ENCODE results near the gene ZNF446. TPM values are rescaled to one million over a fixed set of nuclear protein-coding genes. Genes with fewer than 3 reads are reported as not detected.
"Not testable (repeated sequence)": the region's sequence is repeated elsewhere in the genome, so short reads cannot be mapped to it uniquely, and the experiment has no call there.

The ZNF446 gene
- total and polyA plus RNA-seq, 2 donors (not counting 1 experiment from before 2014, with no cell fraction given) = 2.4 to 9.4 TPM

DNA sequence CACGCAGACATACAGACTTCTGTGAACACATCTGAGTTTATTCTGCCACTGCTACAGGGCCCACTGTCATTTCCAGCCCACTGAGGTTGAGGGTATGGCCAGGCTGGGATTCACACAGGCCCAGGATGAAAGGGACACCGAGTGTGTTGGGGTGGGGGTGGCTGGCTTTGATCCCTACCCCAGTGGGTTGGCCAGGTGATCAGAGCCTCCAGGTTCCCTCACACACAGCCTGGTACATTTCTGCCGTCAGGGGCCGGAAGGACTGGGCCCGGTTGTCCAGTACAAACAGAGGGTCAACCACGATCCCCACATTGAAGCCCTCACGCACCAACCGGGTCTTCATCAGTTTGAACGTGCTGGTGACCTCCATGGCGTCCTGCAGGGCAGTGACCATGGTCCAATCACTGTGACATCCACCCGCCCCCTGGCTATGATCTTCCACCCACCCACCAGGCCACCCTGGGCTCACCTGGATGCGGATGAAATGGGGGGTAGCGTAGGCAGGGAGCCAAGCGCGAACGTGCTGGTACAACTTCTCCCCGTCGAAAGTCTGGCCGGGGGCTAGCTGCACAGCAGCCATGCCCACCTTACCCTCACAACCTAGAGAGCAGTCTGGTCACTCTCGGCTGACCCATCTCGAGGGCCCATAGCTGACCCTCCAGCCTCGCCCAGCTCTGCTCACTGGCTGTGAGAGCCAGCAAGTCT is 22.3 kb downstream of the ZNF446 start:
- Histone ChIP-seq H3K27ac (ENCODE audit: insufficient read depth, low read length) (no peak overlapping the region), H3K36me3 (ENCODE audit: control insufficient read depth, insufficient read depth, low read length) (no peaks in the 10 kb centered on the region), H3K9ac (ENCODE audit: insufficient read depth, low read length) (no peak overlapping the region), H4K20me1 (ENCODE audit: control insufficient read depth, extremely low read depth, insufficient read depth, low read length) (no peaks in the 10 kb centered on the region), H3K27me3 (ENCODE audit: control insufficient read depth, insufficient read depth, low read length) (no peaks in the 10 kb centered on the region), H3K4me2 (ENCODE audit: extremely low read depth, insufficient read depth, low read length) (peak overlapping the region; percentile 78), H2AFZ (ENCODE audit: low read length) (peak overlapping the region; percentile 83), H3K79me2 (ENCODE audit: control insufficient read depth, insufficient read depth, low read length) (no peaks in the 10 kb centered on the region), H3K9me3 (ENCODE audit: control insufficient read depth, insufficient read depth, low read depth, low read length) (no peaks in the 10 kb centered on the region), H3K4me3 (replicated peaks in 1 of 4; ENCODE audit: control extremely low read depth in 1 of 4, insufficient read depth in 1 of 4, low read depth in 3 of 4, low read length in 4 of 4) (peak overlapping the region; percentile 28 to 69 (median 46)), H3K4me1 (ENCODE audit: control insufficient read depth, extremely low read depth, insufficient read depth, low read length) (peaks cover 5% of the 10 kb centered on the region)
- no peak for TF ChIP-seq EZH2 (IDR thresholded peaks at IDR 0.05; ENCODE audit: low read length, missing control alignments)
- TF ChIP-seq, protein P1, sequence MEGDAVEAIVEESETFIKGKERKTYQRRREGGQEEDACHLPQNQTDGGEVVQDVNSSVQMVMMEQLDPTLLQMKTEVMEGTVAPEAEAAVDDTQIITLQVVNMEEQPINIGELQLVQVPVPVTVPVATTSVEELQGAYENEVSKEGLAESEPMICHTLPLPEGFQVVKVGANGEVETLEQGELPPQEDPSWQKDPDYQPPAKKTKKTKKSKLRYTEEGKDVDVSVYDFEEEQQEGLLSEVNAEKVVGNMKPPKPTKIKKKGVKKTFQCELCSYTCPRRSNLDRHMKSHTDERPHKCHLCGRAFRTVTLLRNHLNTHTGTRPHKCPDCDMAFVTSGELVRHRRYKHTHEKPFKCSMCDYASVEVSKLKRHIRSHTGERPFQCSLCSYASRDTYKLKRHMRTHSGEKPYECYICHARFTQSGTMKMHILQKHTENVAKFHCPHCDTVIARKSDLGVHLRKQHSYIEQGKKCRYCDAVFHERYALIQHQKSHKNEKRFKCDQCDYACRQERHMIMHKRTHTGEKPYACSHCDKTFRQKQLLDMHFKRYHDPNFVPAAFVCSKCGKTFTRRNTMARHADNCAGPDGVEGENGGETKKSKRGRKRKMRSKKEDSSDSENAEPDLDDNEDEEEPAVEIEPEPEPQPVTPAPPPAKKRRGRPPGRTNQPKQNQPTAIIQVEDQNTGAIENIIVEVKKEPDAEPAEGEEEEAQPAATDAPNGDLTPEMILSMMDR (conservative IDR thresholded peaks at IDR 0.05 in 1 of 2, IDR thresholded peaks at IDR 0.05 in 1 of 2; ENCODE audit: low read depth in 1 of 2, low read length in 2 of 2) = no peak
- no peak for DNase-seq (ENCODE audit: low read depth in 2 of 2)

DNA sequence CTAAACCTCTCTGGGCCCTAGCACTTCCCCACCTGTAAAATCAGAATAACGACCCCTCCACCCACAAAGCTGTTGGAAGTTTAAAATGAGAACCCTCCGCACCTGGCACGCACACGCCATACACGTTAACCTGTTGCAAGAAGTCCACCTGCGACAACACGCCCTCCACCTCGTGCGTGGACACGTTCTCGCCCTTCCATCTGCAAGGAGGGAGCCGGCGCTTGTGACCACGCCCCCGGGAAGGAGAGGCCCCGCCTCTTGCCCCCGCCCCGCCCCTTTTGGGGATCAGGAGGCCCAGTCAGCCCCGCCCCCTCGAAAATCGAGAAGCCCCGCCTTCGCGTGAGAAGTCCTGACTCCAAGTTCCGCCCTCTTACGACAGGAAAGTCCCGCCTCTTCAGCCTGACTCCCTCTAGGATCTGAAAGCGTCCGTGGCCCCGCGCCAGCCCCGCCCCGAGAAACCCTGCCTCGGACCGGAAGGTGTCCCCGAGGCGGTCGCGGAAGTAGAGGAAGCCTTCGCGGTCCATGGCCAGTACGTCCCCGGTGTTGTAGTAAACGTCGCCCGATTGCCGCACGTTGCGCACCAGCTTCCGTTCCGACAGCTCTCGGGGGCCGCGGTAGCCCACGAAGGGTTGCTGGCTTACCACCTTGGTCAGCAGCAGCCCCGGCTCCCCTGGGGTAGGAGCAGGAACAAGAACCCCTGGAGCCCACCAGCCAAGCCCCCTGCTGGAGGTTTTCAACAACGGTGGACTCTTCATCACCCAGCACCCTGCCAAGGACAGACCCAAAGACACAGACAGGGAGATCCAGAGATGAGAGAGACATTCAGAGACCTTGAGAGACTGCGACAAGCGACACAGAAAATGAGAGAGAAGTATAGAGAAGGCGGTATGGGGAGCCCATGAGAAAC is 23.1 kb downstream of the ZNF446 start:
- H3K27me3 ChIP-seq (ENCODE audit: control insufficient read depth, insufficient read depth, low read length) = no peaks in the 10 kb centered on the region
- peak; percentile 97 to 99 for DNase-seq (ENCODE audit: low read depth in 2 of 2)
- no peaks in the 10 kb centered on the region for H4K20me1 ChIP-seq (ENCODE audit: control insufficient read depth, extremely low read depth, insufficient read depth, low read length)
- peak overlapping the region; percentile 69 to 82 (median 77) for H3K4me3 ChIP-seq (replicated peaks in 1 of 4; ENCODE audit: control extremely low read depth in 1 of 4, insufficient read depth in 1 of 4, low read depth in 3 of 4, low read length in 4 of 4)
- H3K4me1 ChIP-seq (ENCODE audit: control insufficient read depth, extremely low read depth, insufficient read depth, low read length) = peaks cover 5% of the 10 kb centered on the region
- no peak for TF ChIP-seq EZH2 (IDR thresholded peaks at IDR 0.05; ENCODE audit: low read length, missing control alignments)
- TF ChIP-seq, protein P1 (conservative IDR thresholded peaks at IDR 0.05 in 1 of 2, IDR thresholded peaks at IDR 0.05 in 1 of 2; ENCODE audit: low read depth in 1 of 2, low read length in 2 of 2) = peak; percentile 43 to 47
- peak overlapping the region; percentile 100 for H3K4me2 ChIP-seq (ENCODE audit: extremely low read depth, insufficient read depth, low read length)
- H3K27ac ChIP-seq (ENCODE audit: insufficient read depth, low read length) = peak overlapping the region; percentile 72
- H3K36me3 ChIP-seq (ENCODE audit: control insufficient read depth, insufficient read depth, low read length) = no peaks in the 10 kb centered on the region
- no peaks in the 10 kb centered on the region for H3K79me2 ChIP-seq (ENCODE audit: control insufficient read depth, insufficient read depth, low read length)
- peak overlapping the region; percentile 53 for H3K9ac ChIP-seq (ENCODE audit: insufficient read depth, low read length)
- H2AFZ ChIP-seq (ENCODE audit: low read length) = peak overlapping the region; percentile 96
- no peaks in the 10 kb centered on the region for H3K9me3 ChIP-seq (ENCODE audit: control insufficient read depth, insufficient read depth, low read depth, low read length)

DNA sequence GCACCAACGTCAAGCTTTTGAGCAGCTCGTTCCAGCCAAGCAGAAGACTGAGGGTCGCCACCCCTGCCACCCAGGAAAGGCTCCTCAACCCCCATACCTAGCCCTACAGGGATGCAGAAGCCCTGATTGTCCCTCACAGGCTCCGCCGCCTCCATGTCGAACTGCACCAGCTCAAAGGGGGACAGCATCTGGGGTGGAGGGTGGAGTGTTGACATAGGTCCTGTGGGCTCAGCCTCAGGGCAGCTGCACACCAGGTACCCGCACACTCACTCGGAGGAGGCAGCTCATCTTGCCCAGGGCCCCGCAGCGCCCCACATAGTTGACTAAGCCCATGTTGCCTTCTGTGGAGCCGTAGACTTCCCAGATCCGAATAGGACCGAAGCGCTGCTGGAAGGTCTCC is 24.1 kb downstream of the ZNF446 start:
- no peak for DNase-seq (ENCODE audit: low read depth in 2 of 2)
- no peaks in the 10 kb centered on the region for H3K79me2 ChIP-seq (ENCODE audit: control insufficient read depth, insufficient read depth, low read length)
- no peaks in the 10 kb centered on the region for H3K36me3 ChIP-seq (ENCODE audit: control insufficient read depth, insufficient read depth, low read length)
- H3K27ac ChIP-seq (ENCODE audit: insufficient read depth, low read length) = no peak overlapping the region
- H3K9me3 ChIP-seq (ENCODE audit: control insufficient read depth, insufficient read depth, low read depth, low read length) = no peaks in the 10 kb centered on the region
- H3K27me3 ChIP-seq (ENCODE audit: control insufficient read depth, insufficient read depth, low read length) = no peaks in the 10 kb centered on the region
- peak overlapping the region in 2 of 4 experiments; percentile 69 to 82 for H3K4me3 ChIP-seq (replicated peaks in 1 of 4; ENCODE audit: control extremely low read depth in 1 of 4, insufficient read depth in 1 of 4, low read depth in 3 of 4, low read length in 4 of 4)
- no peaks in the 10 kb centered on the region for H4K20me1 ChIP-seq (ENCODE audit: control insufficient read depth, extremely low read depth, insufficient read depth, low read length)
- H2AFZ ChIP-seq (ENCODE audit: low read length) = no peak overlapping the region
- H3K4me1 ChIP-seq (ENCODE audit: control insufficient read depth, extremely low read depth, insufficient read depth, low read length) = peaks cover 5% of the 10 kb centered on the region
- H3K4me2 ChIP-seq (ENCODE audit: extremely low read depth, insufficient read depth, low read length) = peak overlapping the region; percentile 100
- no peak overlapping the region for H3K9ac ChIP-seq (ENCODE audit: insufficient read depth, low read length)
- TF ChIP-seq EZH2 (IDR thresholded peaks at IDR 0.05; ENCODE audit: low read length, missing control alignments) = no peak
- TF ChIP-seq, protein P1 (conservative IDR thresholded peaks at IDR 0.05 in 1 of 2, IDR thresholded peaks at IDR 0.05 in 1 of 2; ENCODE audit: low read depth in 1 of 2, low read length in 2 of 2) = no peak

DNA sequence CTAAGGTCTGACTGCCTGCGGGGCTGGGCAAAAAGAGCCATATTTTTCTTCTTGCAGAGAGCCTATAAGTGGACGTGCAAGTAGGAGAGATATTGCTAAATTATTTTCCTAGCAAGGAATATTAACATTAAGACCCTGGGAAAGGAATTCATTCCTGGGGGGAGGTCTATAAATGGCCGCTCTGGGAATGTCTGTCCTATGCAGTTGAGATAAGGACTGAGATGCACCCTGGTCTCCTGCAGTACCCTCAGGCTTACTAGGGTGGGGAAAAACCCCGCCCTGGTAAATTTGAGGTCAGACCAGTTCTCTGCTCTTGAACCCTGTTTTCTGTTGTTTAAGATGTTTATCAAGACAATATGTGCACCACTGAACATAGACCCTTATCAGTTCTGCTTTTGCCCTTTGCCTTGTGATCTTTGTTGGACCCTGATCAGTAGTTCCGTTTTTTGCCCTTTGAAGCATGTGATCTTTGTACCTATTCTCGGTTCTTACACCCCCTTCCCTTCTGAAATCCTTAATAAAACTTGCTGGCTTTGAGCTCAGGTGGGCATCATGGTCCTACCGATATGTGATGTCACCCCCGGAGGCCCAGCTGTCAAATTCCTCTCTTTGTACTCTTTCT is 31.6 kb downstream of the ZNF446 start:
- H3K27ac ChIP-seq (ENCODE audit: insufficient read depth, low read length); DNase-seq (ENCODE audit: low read depth in 2 of 2); H3K9me3 ChIP-seq (ENCODE audit: control insufficient read depth, insufficient read depth, low read depth, low read length); H3K4me3 ChIP-seq (replicated peaks in 1 of 4; ENCODE audit: control extremely low read depth in 1 of 4, insufficient read depth in 1 of 4, low read depth in 3 of 4, low read length in 4 of 4); H3K36me3 ChIP-seq (ENCODE audit: control insufficient read depth, insufficient read depth, low read length); H3K79me2 ChIP-seq (ENCODE audit: control insufficient read depth, insufficient read depth, low read length); H3K4me2 ChIP-seq (ENCODE audit: extremely low read depth, insufficient read depth, low read length); H4K20me1 ChIP-seq (ENCODE audit: control insufficient read depth, extremely low read depth, insufficient read depth, low read length); H2AFZ ChIP-seq (ENCODE audit: low read length); H3K27me3 ChIP-seq (ENCODE audit: control insufficient read depth, insufficient read depth, low read length); H3K4me1 ChIP-seq (ENCODE audit: control insufficient read depth, extremely low read depth, insufficient read depth, low read length); H3K9ac ChIP-seq (ENCODE audit: insufficient read depth, low read length): not testable (repeated sequence)
